K562 (cell line): ENCODE measurements around the gene NUDT14. TPM values are rescaled to one million over a fixed set of nuclear protein-coding genes. Genes with fewer than 3 reads are reported as not detected.

ENCODE experiments used
- ATAC-seq: fragments of 200-7000 bp; cut with Tn5 transposase; 3 replicates; pipeline ENCODE4 v1.9.1; 2020; ENCODE audit warnings: moderate library complexity
- BruUV-seq: library from RNA; stranded (reverse); fragments of 400-500 nt; replicated peaks from 2 replicates; lab custom pipeline; 2021; lab: Mats Ljungman, UMichigan
- CTCF ChIA-PET: fragments of 300-600 bp; formaldehyde crosslinking; extraction: SDS; loops from one replicate; lab custom pipeline; 2021; ENCODE audit warnings: low intra/inter-chr PET ratio; lab: Yijun Ruan, JAX
- POLR2A ChIA-PET: fragments of 300-600, 350-650 bp; sonication (Branson Sonifier 250); formaldehyde crosslinking; extraction: SDS; loops from one replicate; lab custom pipeline; 2021; ENCODE audit warnings: antibody characterized with exemption, inconsistent platforms; lab: Yijun Ruan, JAX
- DNase-seq, 4 experiments: peaks; one replicate each; pipeline versions ENCODE4 v3.0.0 to v3.0.0-alpha.2; 2011 to 2018; ENCODE audit warnings: low spot score in 3 of 4, mixed read lengths in 3 of 4; ENCODE audit errors: extremely low read depth in 1 of 4
- FAIRE-seq: peaks from 2 replicates; lab custom pipeline; 2011; peaks lifted over from hg19 to GRCh38; lab: Jason Lieb, UNC
- H2AFZ ChIP-seq: 2 replicates; pipeline ENCODE4 v1.6.0; 2011; ENCODE audit warnings: low read depth, low read length, control low read depth, inconsistent platforms
- H3K27ac ChIP-seq: fragments of 200-600 bp; 3 replicates; pipeline ENCODE4 v1.8.0; 2011; ENCODE audit warnings: low read depth, mild to moderate bottlenecking, control low read depth, inconsistent platforms, low read length, moderate library complexity, mixed read lengths; ENCODE audit errors: extremely low read depth
- H3K27me3 ChIP-seq, 2 experiments: fragments of 300-600 bp in 1 of 2; 2 replicates in 1 of 2; 3 replicates in 1 of 2; pipeline versions ENCODE4 v1.6.0 to v1.8.0; 2011; ENCODE audit warnings: inconsistent platforms in 2 of 2, low read length in 2 of 2, mild to moderate bottlenecking in 1 of 2, mixed read lengths in 1 of 2, moderate library complexity in 1 of 2; ENCODE audit not compliant: control insufficient read depth in 2 of 2, insufficient read depth in 2 of 2
- H3K36me3 ChIP-seq: fragments of 300-600 bp; 3 replicates; pipeline ENCODE4 v1.8.0; 2011; ENCODE audit warnings: mild to moderate bottlenecking, low read length, inconsistent platforms; ENCODE audit not compliant: control insufficient read depth, insufficient read depth
- H3K4me1 ChIP-seq, 2 experiments: fragments of 200-600 bp in 1 of 2; replicated peaks in 1 of 2; 2 replicates in 1 of 2; 3 replicates in 1 of 2; pipeline versions ENCODE4 v1.5.1 to v1.8.0; 2011; ENCODE audit warnings: inconsistent platforms in 2 of 2, low read length in 2 of 2, mild to moderate bottlenecking in 1 of 2, mixed read lengths in 1 of 2, moderate library complexity in 1 of 2; ENCODE audit not compliant: control insufficient read depth in 2 of 2, insufficient read depth in 2 of 2
- H3K4me2 ChIP-seq: 2 replicates; pipeline ENCODE4 v1.6.1; 2011; ENCODE audit warnings: low read length, control low read depth, inconsistent platforms, mixed read lengths; ENCODE audit not compliant: insufficient read depth
- H3K4me3 ChIP-seq: fragments of 200-600 bp; sonication (generic), shearing (Covaris generic); 2 replicates; pipeline ENCODE4 v1.5.1; 2016; ENCODE audit warnings: control low read depth, inconsistent platforms
- H3K79me2 ChIP-seq: fragments of 200-600 bp; 3 replicates; pipeline ENCODE4 v1.8.0; 2011; ENCODE audit warnings: low read length, inconsistent platforms; ENCODE audit not compliant: control insufficient read depth, insufficient read depth
- H3K9ac ChIP-seq, 2 experiments: 2 replicates each; pipeline versions ENCODE4 v1.6.0 to v1.6.1; 2011; ENCODE audit warnings: low read depth in 2 of 2, low read length in 2 of 2, control low read depth in 1 of 2, inconsistent platforms in 1 of 2, mild to moderate bottlenecking in 1 of 2, mixed read lengths in 1 of 2; ENCODE audit not compliant: insufficient read depth in 1 of 2
- H3K9me1 ChIP-seq: one replicate; pipeline ENCODE4 v1.6.0; 2011; ENCODE audit warnings: inconsistent platforms, mild to moderate bottlenecking, low read length, moderate library complexity; ENCODE audit not compliant: control insufficient read depth, insufficient read depth
- H3K9me3 ChIP-seq: replicated peaks from 2 replicates; pipeline ENCODE4 v1.5.1; 2011; ENCODE audit warnings: low read depth, low read length, inconsistent platforms; ENCODE audit not compliant: control insufficient read depth, insufficient read depth
- H4K20me1 ChIP-seq: replicated peaks from 2 replicates; pipeline ENCODE4 v1.6.1; 2011; ENCODE audit warnings: low read length, inconsistent platforms, mixed read lengths; ENCODE audit not compliant: control insufficient read depth, insufficient read depth
- CXXC5 ChIP-seq: fragments of 250-450 bp; sonication (Bioruptor Pico); IDR thresholded peaks from 2 replicates; pipeline ENCODE4 v1.8.0; 2022; ENCODE audit warnings: inconsistent platforms, mild to moderate bottlenecking, moderate library complexity
- HDAC2 ChIP-seq: fragments of 450-650 bp; IDR thresholded peaks from 2 replicates; pipeline ENCODE4 v1.6.1; 2016; ENCODE audit warnings: mild to moderate bottlenecking
- HNRNPLL ChIP-seq: fragments of 200-400 bp; formaldehyde crosslinking; IDR thresholded peaks from 2 replicates; pipeline ENCODE4 v1.6.1; 2017; ENCODE audit warnings: low read length, low read depth, mild to moderate bottlenecking; ENCODE audit not compliant: poor library complexity, severe bottlenecking
- ILK ChIP-seq: fragments of 450-650 bp; IDR thresholded peaks from 2 replicates; pipeline ENCODE4 v1.6.1; 2016; ENCODE audit warnings: missing genetic modification characterization, low read depth, mild to moderate bottlenecking, missing compliant biosample characterization, moderate library complexity, borderline replicate concordance
- ZBTB8A ChIP-seq: fragments of 450-650 bp; IDR thresholded peaks from 2 replicates; pipeline ENCODE4 v1.6.1; 2018; ENCODE audit warnings: mild to moderate bottlenecking, moderate library complexity; ENCODE audit not compliant: partially characterized antibody
- ZNF124 ChIP-seq: sonication (generic); formaldehyde crosslinking; IDR thresholded peaks from 2 replicates; pipeline ENCODE4 v1.8.1; 2022; ENCODE audit warnings: missing genetic modification reagents
- ZNF324 ChIP-seq: fragments of 250-450 bp; sonication (Bioruptor Pico); IDR thresholded peaks from 2 replicates; pipeline ENCODE4 v1.4.0; 2020; ENCODE audit warnings: mild to moderate bottlenecking
- WGBS: fragments of 100-300 bp; shearing (Covaris generic); methylation state at CpG from one replicate; pipeline ENCODE4 v1.1.6; 2016; ENCODE audit warnings: low coverage, mixed read lengths; ENCODE audit not compliant: insufficient coverage; ENCODE audit errors: missing lambda C conversion rate; 5-methylcytosine and 5-hydroxymethylcytosine counted together
- in situ Hi-C: fragments of 300-500 bp; cut with MboI; formaldehyde crosslinking; loops from 4 replicates; pipeline ENCODE4 v1.15.0; 2018; ENCODE audit warnings: inconsistent platforms, mixed read lengths
- intact Hi-C: fragments of 100-400 bp; cut with micrococcal nuclease; formaldehyde crosslinking; loops from 2 replicates; pipeline ENCODE4 v1.14.2; 2022
- polyA plus RNA-seq, 8 experiments: library from polyadenylated mRNA; depleted of rRNA in 4 of 8; stranded (reverse) in 5 of 8; unstranded in 3 of 8; fragments of >200 nt; fragmentation: Nextera tagmentation in 2 of 8; fragmentation: Illumina TruSeq in 1 of 8; extraction: Ambion mirVana in 2 of 8; extraction: Trizol in 1 of 8; gene quantifications; 2 replicates each; pipeline versions ENCODE4 v1.2.1 to v1.2.3, GENCODE V29; 2011 to 2014; ENCODE audit warnings: inconsistent platforms in 1 of 8, missing spikeins in 1 of 8
- total RNA-seq, 7 experiments: library from RNA; depleted of rRNA in 6 of 7; stranded (reverse); fragments of >200 nt in 6 of 7; fragmentation: Illumina TruSeq in 2 of 7; extraction: Trizol in 2 of 7; gene quantifications; 2 replicates each; pipeline versions ENCODE4 v1.2.1 to v1.2.3, GENCODE V29; 2011 to 2021; ENCODE audit warnings: low replicate concordance in 1 of 7
- TF ChIP-seq, protein P1 (sequence below): sonication (generic); formaldehyde crosslinking; IDR thresholded peaks from 2 replicates; pipeline ENCODE4 v1.8.1; 2022; ENCODE audit warnings: missing genetic modification reagents
- TF ChIP-seq, protein P2 (sequence below): sonication (generic); formaldehyde crosslinking; IDR thresholded peaks from 2 replicates; pipeline ENCODE4 v1.5.0; 2020; ENCODE audit warnings: missing genetic modification reagents

NUDT14 gene
- total and polyA plus RNA-seq, 9 of the 15 experiments (the other 6 are each of a cell fraction or from before 2014, with no cell fraction given) = 0.14 to 16.3 (median 8.2) TPM

DNA sequence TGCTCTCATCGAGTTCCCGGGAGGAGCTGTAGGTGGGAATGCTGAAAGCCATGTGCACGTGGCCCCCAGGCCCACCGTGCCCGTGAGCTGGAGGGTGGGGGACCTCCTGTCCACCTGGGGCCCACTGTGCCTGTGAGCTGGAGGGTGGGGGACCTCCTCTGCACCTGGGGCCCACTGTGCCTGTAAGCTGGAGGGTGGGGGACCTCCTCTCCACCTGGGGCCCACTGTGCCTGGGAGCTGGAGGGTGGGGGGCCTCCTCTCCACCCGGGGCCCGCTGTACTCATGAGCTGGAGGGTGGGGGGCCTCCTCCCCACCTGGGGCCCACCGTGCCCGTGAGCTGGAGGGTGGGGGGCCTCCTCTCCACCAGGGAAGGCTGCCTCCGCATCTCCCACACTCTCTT is 13.9 kb upstream of the NUDT14 start:
- intact Hi-C loops = no loop called here
- ChIA-PET POLR2A (interaction anchor here (0.8 to 1.5 kb wide), 2 partner anchors 12 to 147 kb away, joined by 3 to 5 read pairs; no protein-coding TSS in a partner anchor), CTCF (no interaction called here)
- TF ChIP-seq ZBTB8A (no peak), HDAC2 (no peak), ZNF324 (CRISPR knock-in tag) (no peak), ILK (no peak), ZNF124 (no peak), HNRNPLL (no peak), CXXC5 (CRISPR knock-in tag) (no peak)
- TF ChIP-seq, protein P1, sequence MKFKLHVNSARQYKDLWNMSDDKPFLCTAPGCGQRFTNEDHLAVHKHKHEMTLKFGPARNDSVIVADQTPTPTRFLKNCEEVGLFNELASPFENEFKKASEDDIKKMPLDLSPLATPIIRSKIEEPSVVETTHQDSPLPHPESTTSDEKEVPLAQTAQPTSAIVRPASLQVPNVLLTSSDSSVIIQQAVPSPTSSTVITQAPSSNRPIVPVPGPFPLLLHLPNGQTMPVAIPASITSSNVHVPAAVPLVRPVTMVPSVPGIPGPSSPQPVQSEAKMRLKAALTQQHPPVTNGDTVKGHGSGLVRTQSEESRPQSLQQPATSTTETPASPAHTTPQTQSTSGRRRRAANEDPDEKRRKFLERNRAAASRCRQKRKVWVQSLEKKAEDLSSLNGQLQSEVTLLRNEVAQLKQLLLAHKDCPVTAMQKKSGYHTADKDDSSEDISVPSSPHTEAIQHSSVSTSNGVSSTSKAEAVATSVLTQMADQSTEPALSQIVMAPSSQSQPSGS (CRISPR knock-in tag) = no peak
- TF ChIP-seq, protein P2, sequence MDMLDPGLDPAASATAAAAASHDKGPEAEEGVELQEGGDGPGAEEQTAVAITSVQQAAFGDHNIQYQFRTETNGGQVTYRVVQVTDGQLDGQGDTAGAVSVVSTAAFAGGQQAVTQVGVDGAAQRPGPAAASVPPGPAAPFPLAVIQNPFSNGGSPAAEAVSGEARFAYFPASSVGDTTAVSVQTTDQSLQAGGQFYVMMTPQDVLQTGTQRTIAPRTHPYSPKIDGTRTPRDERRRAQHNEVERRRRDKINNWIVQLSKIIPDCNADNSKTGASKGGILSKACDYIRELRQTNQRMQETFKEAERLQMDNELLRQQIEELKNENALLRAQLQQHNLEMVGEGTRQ (CRISPR knock-in tag) = no peak
- H3K27ac ChIP-seq = no peak overlapping the region
- H3K27me3 ChIP-seq = peaks cover 0 to 7% of the 10 kb centered on the region in 2 experiments; a peak in 1 of 5 replicates
- no peaks in the 10 kb centered on the region for H3K9me3 ChIP-seq
- no peaks in the 10 kb centered on the region for H3K9me1 ChIP-seq
- peaks cover 6 to 70% of the 10 kb centered on the region in 2 experiments; a peak in 3 of 5 replicates for H3K4me1 ChIP-seq
- H3K79me2 ChIP-seq = no peaks in the 10 kb centered on the region
- no peaks in the 10 kb centered on the region for H3K36me3 ChIP-seq
- DNase-seq (no peak), FAIRE-seq (no peak), ATAC-seq (no peak)
- in situ Hi-C loops = no loop called here
- H3K9ac ChIP-seq = no peak overlapping the region
- no peak overlapping the region for H3K4me3 ChIP-seq
- no peaks in the 10 kb centered on the region for H4K20me1 ChIP-seq
- no TSS peak for BruUV-seq
- 10% methylated on average over 2 of the region's 10 CpGs for WGBS
- no peak overlapping the region for H3K4me2 ChIP-seq
- no peak overlapping the region for H2AFZ ChIP-seq
